Stimulated activated CD8-positive, alpha-beta memory T cell treated with anti-CD3 and anti-CD28 coated beads, Interleukin-15, amount 100 ng/mL, for 48 hours (primary cell): ENCODE results near the gene UQCC2.

Source experiments
- DNase-seq, 2 donors: peaks; one replicate each; pipeline ENCODE4 v3.0.0-alpha.2; 2020; ENCODE audit warnings: low read depth in 2 of 2

UQCC2 gene

GRCh38 chr6:33654831-33655554 is 56.5 kb downstream of the UQCC2 start:
- DNase-seq = no peak

- no peak for DNase-seq
These were observed 59.5 kb downstream of the UQCC2 start for GRCh38 chr6:33652002-33652401.

GRCh38 chr6:33651403-33651802 is 60.1 kb downstream of the UQCC2 start:
- no peak for DNase-seq
